GM15510 (cell line): ENCODE data around the gene NLN.

Experiments
- POLR2A ChIP-seq: IDR thresholded peaks from 3 replicates; pipeline ENCODE4 v1.6.1; 2011; ENCODE audit warnings: borderline replicate concordance; ENCODE audit not compliant: insufficient read length; ENCODE audit errors: extremely low read depth

The NLN gene

GRCh38 chr5:65721050-65721719 lies 820 bp upstream of the NLN start:
- no peak for TF ChIP-seq POLR2A

GRCh38 chr5:65722575-65723403 lies 784 bp downstream of the NLN start:
- TF ChIP-seq POLR2A, result no peak

- TF ChIP-seq POLR2A, result no peak
Observed at GRCh38 chr5:65727491-65728156, 5.6 kb downstream of the NLN start.

GRCh38 chr5:65728218-65728617 lies 6.2 kb downstream of the NLN start:
- no peak for TF ChIP-seq POLR2A

- no peak for TF ChIP-seq POLR2A
Observed at GRCh38 chr5:65730910-65731309, 8.9 kb downstream of the NLN start.

- TF ChIP-seq POLR2A, result no peak
Observed at GRCh38 chr5:65734921-65735320, 12.9 kb downstream of the NLN start.

- no peak for TF ChIP-seq POLR2A
Observed at GRCh38 chr5:65736011-65736410, 14.0 kb downstream of the NLN start.

GRCh38 chr5:65737842-65738241 lies 15.8 kb downstream of the NLN start:
- TF ChIP-seq POLR2A, result no peak

GRCh38 chr5:65738305-65738704 lies 16.3 kb downstream of the NLN start:
- TF ChIP-seq POLR2A, result no peak

- no peak for TF ChIP-seq POLR2A
Observed at GRCh38 chr5:65739162-65739561, 17.2 kb downstream of the NLN start.

- no peak for TF ChIP-seq POLR2A
Observed at GRCh38 chr5:65742565-65743231, 20.7 kb downstream of the NLN start.

GRCh38 chr5:65749221-65749844 lies 27.3 kb downstream of the NLN start:
- TF ChIP-seq POLR2A, result no peak

- TF ChIP-seq POLR2A, result no peak
Observed at GRCh38 chr5:65749956-65750355, 28.0 kb downstream of the NLN start.

- no peak for TF ChIP-seq POLR2A
Observed at GRCh38 chr5:65750938-65751337, 28.9 kb downstream of the NLN start.
